Middle frontal gyrus (tissue), 1 donor: ENCODE data around the gene GAL3ST1.
"Not testable (repeated sequence)": the region's sequence is repeated elsewhere in the genome, so short reads cannot be mapped to it uniquely, and the experiment has no call there.

Experiments
- DNase-seq: peaks from one replicate; pipeline ENCODE4 v3.0.0-alpha.2; 2015; ENCODE audit warnings: low spot score; ENCODE audit errors: extremely low spot score

Gene GAL3ST1

GRCh38 chr22:30566125-30566524 is 8.3 kb downstream of the GAL3ST1 start:
- no peak for DNase-seq

- no peak for DNase-seq
Observed at GRCh38 chr22:30565341-30565740, 9.1 kb downstream of the GAL3ST1 start.

DNA sequence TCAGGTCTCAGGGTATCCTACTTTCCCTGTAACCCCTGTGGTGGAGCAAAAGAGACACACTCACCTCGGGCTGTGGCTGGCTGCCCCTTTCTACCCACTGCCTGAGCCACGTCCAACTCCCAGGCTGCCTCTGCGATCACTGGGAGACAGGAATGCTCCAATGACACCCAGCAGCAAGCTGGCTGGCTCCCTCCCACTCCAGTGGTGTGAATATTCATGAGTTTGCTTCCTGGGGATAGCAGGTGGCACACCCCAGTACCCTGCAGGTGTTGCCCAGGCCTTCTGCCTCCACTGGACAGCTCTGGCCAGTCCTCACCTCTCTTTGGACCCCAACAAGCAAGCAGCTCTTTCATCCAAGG is 9.7 kb downstream of the GAL3ST1 start:
- no peak for DNase-seq

DNA sequence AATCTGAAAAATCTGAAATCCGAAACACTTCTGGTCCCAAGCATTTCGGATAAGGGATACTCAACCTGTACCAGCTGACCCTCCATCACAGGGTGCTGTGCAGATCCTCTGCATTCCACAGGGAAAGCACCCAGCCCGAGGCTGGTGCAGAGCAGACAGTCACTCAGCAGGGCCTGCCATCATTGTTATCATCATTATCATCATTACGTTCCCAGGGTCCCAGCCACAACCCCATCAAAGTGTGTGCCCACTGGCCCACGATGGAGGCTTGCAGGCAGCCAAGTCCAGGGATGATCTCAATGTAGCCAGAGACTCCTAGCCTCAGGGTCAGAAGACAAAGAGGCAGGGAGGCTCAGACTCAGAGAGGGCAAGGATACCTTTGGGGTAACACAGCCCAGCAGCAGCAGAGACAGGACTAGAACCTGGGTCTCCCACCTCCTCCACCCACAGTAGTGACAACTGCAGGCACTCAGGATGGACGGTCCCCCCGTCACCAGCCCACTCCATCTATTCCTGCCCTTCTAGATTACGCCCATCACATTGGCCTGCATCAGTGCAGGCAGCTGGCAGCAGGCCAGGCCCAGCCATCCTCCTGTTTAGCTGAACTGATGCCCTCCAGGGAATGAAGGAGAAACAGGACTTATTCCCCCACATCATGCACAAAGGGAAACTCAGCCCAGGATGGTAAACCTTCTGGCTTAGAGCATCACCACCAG is 10.3 kb downstream of the GAL3ST1 start:
- DNase-seq: no peak

DNA sequence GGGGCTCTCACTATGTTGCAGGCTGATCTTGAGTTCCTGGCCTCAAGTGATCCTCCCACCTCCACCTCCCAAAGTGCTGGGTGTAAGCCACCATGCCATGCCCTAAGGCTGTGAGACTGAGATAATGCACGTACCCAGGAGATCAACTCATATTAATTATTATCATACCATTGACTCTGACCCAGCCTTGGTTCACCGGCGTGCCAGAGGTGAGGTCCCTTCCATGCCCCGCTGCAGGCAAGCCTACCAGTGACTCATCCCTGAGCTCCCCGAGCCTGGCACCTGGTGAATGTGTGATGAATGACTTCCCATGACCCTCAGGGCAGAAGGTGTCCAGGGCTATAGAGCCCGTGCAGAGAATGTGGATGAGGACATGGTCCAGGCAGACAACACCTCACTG is 12.1 kb downstream of the GAL3ST1 start:
- no peak for DNase-seq

DNA sequence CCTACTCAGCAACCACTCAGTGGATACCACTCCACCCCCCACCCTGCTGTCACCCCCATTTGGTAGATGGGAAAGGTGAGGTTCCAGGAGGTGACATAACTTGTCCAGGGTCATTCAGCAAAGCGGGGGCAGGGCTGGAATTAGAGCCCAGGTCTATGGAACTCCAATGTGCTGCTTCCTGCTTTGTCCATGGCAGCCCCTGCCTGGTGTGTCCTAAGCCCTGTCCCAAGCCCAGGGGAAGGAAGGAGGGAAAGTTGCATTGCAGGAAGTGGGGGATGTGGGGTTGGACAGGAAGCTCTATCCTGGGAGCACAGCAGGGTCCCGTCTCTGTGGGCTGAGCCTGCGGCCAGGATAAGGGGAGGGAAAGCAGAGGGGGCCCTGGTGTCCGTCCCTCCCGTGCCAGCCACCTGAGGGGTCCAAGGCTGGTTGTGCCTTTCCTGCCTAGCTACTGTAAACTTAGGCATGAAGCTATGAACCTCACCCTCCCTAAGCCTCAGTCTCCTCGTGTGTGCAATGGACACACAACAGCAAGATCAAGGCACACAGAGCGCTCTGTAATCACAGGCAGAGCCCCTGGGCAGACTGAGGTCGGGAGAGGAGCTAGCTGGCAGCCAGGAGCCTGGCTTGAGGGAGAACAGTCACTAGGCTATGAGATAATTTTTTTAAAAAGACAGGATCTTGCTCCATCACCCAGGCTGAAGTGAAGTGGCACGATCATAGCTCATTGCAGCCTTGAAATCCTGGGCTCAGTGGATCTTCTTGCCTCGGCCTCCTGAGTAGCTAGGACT is 12.9 kb downstream of the GAL3ST1 start:
- no peak for DNase-seq

- not testable (repeated sequence) for DNase-seq
Observed at GRCh38 chr22:30560643-30561202, 13.7 kb downstream of the GAL3ST1 start.

GRCh38 chr22:30559889-30560288 is 14.6 kb downstream of the GAL3ST1 start:
- no peak for DNase-seq

DNA sequence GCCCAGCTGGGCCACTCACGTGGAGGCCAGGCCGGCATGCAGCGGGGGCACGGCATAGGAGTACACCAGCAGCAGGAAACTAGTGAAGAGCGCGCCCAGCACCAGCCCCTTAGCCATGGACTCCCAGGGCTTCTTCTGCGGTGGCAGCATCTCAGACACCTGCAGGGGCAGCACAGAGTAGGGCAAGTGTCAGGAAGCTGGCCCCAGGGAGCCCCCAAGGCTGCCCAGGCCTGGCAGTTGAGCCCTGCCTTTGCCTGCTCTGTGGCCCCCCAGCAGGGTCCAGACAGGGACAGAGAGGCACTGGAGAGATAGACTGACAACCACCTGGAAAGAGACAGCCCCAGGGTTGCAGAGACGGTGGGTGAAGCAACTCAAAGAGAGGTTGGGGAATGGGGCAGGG is 17.2 kb downstream of the GAL3ST1 start:
- no peak for DNase-seq

GRCh38 chr22:30556388-30556787 is 18.1 kb downstream of the GAL3ST1 start:
- no peak for DNase-seq

DNA sequence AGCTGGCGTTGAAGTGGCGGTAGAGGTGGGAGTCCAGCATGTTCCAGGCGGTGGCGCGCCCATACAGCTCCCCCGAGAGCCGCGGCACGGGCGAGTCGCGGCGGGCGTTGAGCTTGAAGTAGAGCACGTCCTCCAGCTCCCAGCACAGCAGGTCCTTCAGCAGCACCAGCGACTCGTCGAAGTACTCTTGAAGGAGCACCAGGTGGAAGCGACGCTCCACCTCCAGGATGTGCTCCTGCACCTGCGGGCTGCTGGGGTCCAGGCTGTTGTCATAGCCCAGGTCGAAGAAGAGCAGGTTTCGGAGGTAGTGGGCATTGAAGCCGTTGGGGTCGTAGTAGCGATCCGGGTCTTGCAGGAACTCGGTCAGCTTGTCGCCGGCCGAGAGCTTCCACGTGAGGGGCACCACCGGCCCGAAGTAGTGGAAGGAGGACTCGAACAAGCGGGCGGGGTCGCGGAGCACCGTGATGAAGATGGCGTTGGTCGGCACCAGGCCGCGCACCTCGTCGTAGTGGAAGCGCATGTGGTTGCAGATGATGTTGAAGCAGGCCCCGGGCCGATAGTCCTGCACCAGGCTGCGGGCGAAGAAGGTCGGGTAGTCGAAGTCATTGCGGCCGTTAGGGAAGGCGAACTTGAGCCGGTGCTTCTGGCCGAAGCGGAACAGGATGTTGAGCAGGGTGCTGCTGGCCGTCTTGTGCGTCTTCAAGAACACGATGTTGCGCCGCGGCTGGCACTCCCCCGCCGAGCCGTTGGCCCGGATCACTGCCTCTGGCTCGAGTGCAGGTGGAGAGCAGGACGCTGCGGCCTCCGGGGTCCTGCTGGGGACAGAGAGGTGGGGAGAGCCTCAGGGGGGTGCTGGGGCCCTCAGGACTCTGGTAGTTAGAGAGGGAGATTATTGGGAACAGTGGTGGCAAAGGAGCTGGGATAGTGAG is 18.9 kb downstream of the GAL3ST1 start:
- DNase-seq: no peak

- no peak for DNase-seq
Observed at GRCh38 chr22:30553971-30554370, 20.5 kb downstream of the GAL3ST1 start.

DNA sequence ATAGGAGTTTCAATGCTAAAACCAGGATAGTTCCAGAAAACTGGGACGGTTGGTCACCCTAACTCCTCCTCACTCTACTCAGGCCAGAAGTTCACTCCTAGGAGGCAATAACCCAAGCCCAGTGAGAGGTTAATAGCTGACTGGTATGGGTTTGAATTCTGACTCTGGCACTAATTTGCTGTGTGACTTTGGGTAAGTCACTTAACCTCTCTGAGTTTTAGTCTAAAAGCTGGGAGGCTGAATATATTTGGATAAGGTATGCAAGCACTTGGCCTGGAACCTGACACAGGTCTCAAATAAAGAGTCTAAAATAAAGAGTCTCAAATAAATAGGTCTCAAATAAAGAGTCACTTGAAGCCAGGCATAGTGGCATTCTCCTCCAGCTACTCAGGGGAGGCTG is 21.7 kb downstream of the GAL3ST1 start:
- DNase-seq: no peak

DNA sequence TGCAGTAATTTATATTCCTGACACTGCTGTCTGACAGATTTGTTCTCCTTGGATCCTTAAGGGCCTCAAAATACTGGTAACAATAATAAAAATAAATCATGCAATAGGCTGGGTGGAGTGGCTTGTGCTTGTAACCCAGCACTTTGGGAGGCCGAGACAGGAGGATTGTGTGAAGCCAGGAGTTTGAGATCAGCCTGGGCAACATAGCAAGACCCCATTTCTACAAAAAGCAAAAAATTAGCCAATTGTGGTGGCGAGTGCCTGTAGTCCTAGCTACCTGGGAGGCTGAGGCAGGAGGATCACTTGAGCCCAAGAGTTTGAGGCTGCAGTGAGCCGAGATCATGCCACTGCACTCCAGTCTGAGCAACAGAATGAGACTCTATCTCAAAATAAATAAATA is 22.7 kb downstream of the GAL3ST1 start:
- DNase-seq: not testable (repeated sequence)

- DNase-seq: no peak
Observed at GRCh38 chr22:30547188-30547587, 27.3 kb downstream of the GAL3ST1 start.

DNA sequence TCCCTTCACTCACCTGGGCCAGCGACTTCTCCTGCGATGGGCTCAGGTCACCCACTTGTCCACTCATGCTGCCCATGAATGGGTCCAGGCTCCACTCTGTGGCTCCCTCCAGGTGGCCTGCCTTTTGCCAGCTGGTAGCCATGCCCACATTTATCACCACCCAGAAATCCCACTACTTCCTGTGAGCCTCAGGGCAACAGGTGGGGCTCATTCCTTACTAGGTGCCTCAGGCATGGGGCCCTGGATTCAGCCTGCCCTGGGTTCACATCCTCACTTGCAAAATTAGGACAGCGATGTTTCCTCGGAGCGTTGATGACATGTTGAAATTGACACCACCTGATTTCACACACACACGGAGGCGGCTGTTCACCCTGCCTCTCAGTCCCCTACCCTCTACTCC is 27.8 kb downstream of the GAL3ST1 start, which contains the start of gene SEC14L6:
Gene SEC14L6, minus strand, starts transcription at position 126 of the 400 bp plus-strand sequence. Its CDS starts 59 bp downstream, at position 67.
- DNase-seq: no peak

DNA sequence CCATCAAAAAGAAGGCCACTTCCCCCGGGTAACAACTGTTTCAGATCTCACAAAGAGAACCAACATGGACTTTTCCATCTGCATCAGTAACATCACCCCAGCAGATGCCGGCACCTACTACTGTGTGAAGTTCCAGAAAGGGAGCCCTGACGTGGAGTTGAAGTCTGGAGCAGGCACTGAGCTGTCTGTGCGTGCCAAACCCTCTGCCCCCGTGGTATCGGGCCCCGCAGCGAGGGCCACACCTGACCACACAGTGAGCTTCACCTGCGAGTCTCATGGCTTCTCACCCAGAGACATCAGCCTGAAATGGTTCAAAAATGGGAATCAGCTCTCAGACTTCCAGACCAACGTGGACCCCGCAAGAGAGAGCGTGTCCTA is 31.7 kb downstream of the GAL3ST1 start:
- no peak for DNase-seq

DNA sequence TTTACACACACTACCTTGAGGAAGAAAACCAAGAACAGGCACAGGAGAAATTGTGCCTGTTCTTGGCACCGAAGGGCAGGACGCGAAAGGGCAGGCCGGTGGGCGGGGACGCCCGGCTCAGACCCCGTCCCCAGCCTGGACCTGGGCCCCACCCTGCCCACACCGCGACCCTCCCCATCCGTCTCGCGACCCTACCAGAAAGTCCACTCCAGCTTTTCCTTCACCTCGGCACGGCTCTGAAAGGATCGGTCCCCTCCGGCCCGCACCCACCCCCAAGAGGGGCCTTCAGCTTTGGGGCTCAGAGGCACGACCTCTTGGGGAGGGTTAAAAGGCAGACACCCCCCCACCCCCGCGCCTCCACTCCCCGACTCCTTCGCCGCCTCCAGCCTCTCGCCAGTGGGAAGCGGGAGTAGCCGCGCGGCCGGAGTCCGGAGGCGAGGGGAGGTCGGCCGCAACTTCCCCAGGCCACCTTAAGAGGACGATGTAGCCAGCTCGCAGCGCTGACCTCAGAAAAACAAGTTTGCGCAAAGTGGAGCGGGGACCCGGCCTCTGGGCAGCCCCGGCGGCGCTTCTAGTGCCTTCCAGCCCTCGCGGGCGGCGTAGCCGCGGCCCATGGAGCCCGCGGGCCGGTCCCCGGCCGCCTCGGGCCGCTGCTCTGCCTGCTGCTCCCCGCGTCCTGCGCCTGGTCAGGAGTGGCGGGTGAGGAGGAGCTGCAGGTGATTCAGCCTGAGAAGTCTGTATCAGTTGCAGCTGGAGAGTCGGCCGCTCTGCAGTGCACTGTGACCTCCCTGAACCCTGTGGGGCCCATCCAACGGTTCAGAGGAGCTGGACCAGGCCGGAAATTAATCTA is 32.3 kb downstream of the GAL3ST1 start:
- no peak for DNase-seq

GRCh38 chr22:30541511-30541910 is 33.0 kb downstream of the GAL3ST1 start:
- DNase-seq: not testable (repeated sequence)

- no peak for DNase-seq
Observed at GRCh38 chr22:30539368-30539767, 35.1 kb downstream of the GAL3ST1 start.
